ENCODE results near the gene FADS6. TPM values are rescaled to one million over a fixed set of nuclear protein-coding genes. Genes with fewer than 3 reads are reported as not detected.

Gene FADS6
- total and polyA plus RNA-seq, 4 experiments from 2014 or later, result not detected

DNA sequence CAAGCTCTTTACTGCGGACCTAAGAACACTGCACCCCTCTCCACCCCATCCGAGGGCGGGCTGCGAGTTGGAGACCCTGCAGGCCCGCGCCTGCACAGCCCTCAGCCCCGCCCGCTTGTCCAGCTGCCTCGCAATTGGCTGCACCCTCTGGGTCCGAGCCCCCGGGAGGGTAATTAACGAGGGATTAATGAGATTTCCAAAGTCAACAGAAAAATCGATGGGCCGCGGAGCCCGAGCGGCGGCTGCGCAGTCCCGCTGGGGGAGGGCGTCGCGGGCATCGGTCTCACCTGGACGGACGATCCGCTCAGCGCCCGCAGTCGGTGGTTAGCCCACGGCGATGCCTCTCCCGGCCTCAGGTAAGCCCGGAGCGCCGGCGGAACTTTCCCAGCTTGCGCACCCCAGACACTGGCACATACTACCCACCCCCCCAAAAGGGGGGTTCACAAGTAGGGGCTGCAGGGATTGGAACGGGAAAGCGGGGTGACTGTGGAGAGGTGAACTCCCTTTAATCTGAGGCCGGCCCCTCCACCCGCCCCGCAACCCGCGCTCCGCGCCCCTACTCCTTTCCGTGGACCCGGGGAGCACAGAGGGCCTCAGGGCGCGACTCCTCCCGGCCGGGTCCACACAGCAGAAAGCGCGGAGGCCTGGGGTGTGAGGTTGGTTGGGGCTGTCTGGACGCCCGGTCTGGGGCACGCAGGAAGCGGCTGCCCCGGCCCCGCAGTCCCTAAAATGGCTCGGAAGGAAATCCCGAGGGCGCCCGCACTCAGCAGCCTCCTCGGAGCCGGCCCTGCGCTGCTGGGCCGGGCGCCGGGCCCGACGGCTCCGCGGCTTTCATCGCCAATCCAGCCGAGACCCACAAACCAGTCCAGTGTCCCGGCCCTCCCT, 42.4 kb upstream of the FADS6 start, which contains the start of gene OTOP3:
OTOP3 (plus strand) TSS at position 314 of the 885 bp plus-strand sequence; CDS start at position 338, 24 bp downstream.
- Mint-ChIP-seq H3K27me3 (peaks cover 43 to 54% of the 10 kb centered on the region in 2 donors), H3K36me3 (no peaks in the 10 kb centered on the region), H3K27ac (no peak within 1 kb of the TSS), H3K4me3 (peak within 1 kb of the TSS in 1 of 8 donors; percentile 54), H3K4me1 (peaks cover 0 to 5% (median 2%) of the 10 kb centered on the region in 4 donors), H3K9me3 (no peaks in the 10 kb centered on the region)
- Histone ChIP-seq H3K27ac (ENCODE audit: low read depth, low read length) (no peak within 1 kb of the TSS), H3K27me3 (ENCODE audit: insufficient read depth, low read length) (peaks cover 17% of the 10 kb centered on the region), H3K36me3 (ENCODE audit: insufficient read depth, low read length) (no peaks in the 10 kb centered on the region), H3K9me3 (ENCODE audit: control insufficient read depth in 1 of 2, low read length in 2 of 2) (no peaks in the 10 kb centered on the region), H3K4me1 (ENCODE audit: insufficient read depth, low read length) (no peaks in the 10 kb centered on the region), H3K4me3 (ENCODE audit: low read length in 2 of 2) (no peak within 1 kb of the TSS)
- intact Hi-C loops (cut with micrococcal nuclease), result no loop called here
- DNase-seq, result no peak
- CTCF ChIA-PET (ENCODE audit: partially characterized antibody), result no interaction called here
- POLR2A ChIA-PET (ENCODE audit: partially characterized antibody), result no interaction called here

DNA sequence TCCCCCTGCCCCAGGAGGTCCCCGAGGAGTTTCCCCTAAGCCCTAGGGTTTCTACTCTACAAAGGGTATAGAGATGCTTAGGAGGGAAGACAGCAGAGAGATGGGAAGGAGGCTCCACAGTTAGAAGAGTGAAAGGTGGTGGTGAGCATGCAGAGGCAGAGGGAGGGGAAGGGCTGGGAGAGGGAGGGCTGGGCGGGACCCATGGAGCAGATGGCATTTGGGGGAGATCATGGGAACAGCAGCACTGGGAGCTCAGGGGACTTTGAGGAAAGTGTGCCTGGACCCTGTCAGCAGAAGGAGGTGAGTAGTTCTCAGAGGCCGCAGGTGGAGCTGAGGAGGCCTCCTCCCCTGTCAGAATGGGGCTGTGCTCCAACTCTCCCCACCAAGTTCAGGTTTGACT, 41.6 kb upstream of the FADS6 start:
- Histone ChIP-seq H3K27ac (ENCODE audit: low read depth, low read length) (no peak overlapping the region), H3K27me3 (ENCODE audit: insufficient read depth, low read length) (peaks cover 17% of the 10 kb centered on the region), H3K9me3 (ENCODE audit: control insufficient read depth in 1 of 2, low read length in 2 of 2) (no peaks in the 10 kb centered on the region), H3K36me3 (ENCODE audit: insufficient read depth, low read length) (no peaks in the 10 kb centered on the region), H3K4me3 (ENCODE audit: low read length in 2 of 2) (no peak overlapping the region), H3K4me1 (ENCODE audit: insufficient read depth, low read length) (no peaks in the 10 kb centered on the region)
- Mint-ChIP-seq H3K4me3 (no peak overlapping the region), H3K27me3 (peaks cover 41 to 59% of the 10 kb centered on the region in 2 donors), H3K27ac (no peak overlapping the region), H3K4me1 (peaks cover 0 to 5% (median 2%) of the 10 kb centered on the region in 4 donors), H3K9me3 (no peaks in the 10 kb centered on the region), H3K36me3 (no peaks in the 10 kb centered on the region)
- ChIA-PET POLR2A (ENCODE audit: partially characterized antibody) (no interaction called here), CTCF (ENCODE audit: partially characterized antibody) (no interaction called here)
- DNase-seq, result no peak
- intact Hi-C loops (cut with micrococcal nuclease), result no loop called here

DNA sequence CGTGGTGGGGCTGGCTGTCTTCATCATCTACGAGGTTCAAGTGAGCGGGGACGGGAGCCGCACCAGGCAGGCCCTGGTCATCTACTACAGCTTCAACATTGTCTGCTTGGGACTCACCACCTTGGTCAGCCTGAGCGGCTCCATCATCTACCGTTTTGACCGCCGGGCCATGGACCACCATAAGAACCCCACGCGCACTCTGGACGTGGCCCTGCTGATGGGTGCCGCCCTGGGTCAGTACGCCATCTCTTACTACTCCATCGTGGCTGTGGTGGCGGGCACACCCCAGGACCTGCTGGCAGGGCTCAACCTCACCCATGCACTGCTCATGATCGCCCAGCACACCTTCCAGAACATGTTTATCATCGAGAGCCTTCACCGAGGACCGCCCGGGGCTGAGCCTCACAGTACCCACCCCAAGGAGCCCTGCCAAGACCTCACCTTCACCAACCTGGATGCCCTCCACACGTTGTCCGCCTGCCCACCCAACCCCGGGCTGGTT, 37.2 kb upstream of the FADS6 start:
- no peak for DNase-seq
- H3K9me3 ChIP-seq (ENCODE audit: control insufficient read depth in 1 of 2, low read length in 2 of 2), result no peaks in the 10 kb centered on the region
- no peak overlapping the region for H3K4me3 Mint-ChIP-seq
- H3K4me1 Mint-ChIP-seq, result peaks cover 0 to under 1% (median 0%) of the 10 kb centered on the region in 4 donors
- no peak overlapping the region for H3K4me3 ChIP-seq (ENCODE audit: low read length in 2 of 2)
- H3K27me3 Mint-ChIP-seq, result peaks cover 43 to 59% of the 10 kb centered on the region in 2 donors
- POLR2A ChIA-PET (ENCODE audit: partially characterized antibody), result no interaction called here
- CTCF ChIA-PET (ENCODE audit: partially characterized antibody), result no interaction called here
- H3K4me1 ChIP-seq (ENCODE audit: insufficient read depth, low read length), result no peaks in the 10 kb centered on the region
- no peak overlapping the region for H3K27ac Mint-ChIP-seq
- no peaks in the 10 kb centered on the region for H3K36me3 Mint-ChIP-seq
- intact Hi-C loops (cut with micrococcal nuclease), result no loop called here
- H3K36me3 ChIP-seq (ENCODE audit: insufficient read depth, low read length), result no peaks in the 10 kb centered on the region
- no peak overlapping the region for H3K27ac ChIP-seq (ENCODE audit: low read depth, low read length)
- no peaks in the 10 kb centered on the region for H3K9me3 Mint-ChIP-seq
- H3K27me3 ChIP-seq (ENCODE audit: insufficient read depth, low read length), result peaks cover 2% of the 10 kb centered on the region

DNA sequence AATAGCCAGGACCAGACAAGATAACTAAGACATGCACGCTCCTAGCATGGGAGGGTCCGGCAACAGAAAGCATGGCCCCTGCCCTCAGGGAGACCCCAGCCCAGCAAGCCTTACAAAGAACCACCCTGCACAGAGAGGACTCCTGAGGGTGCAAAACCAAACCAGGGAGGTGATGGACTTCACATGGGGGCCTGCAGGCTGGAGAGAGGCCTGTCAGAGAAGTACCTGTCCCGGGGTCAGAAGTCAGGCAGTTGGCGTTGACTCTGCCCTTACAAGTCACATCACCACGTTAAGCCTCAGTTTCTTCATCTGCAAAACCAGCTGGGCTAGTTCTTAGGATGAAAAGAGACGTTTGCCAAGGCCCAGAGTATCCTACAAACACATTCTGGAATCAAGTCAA, 35.4 kb upstream of the FADS6 start:
- no peaks in the 10 kb centered on the region for H3K36me3 Mint-ChIP-seq
- intact Hi-C loops (cut with micrococcal nuclease), result no loop called here
- H3K36me3 ChIP-seq (ENCODE audit: insufficient read depth, low read length), result no peaks in the 10 kb centered on the region
- peaks cover 19% of the 10 kb centered on the region for H3K27me3 ChIP-seq (ENCODE audit: insufficient read depth, low read length)
- H3K27ac ChIP-seq (ENCODE audit: low read depth, low read length), result no peak overlapping the region
- no peak overlapping the region for H3K4me3 ChIP-seq (ENCODE audit: low read length in 2 of 2)
- no peak for DNase-seq
- H3K4me3 Mint-ChIP-seq, result no peak overlapping the region
- peaks cover 1 to 12% (median 8%) of the 10 kb centered on the region in 4 donors for H3K4me1 Mint-ChIP-seq
- ChIA-PET CTCF (ENCODE audit: partially characterized antibody) (interaction anchor here (1.7 kb wide), 1 partner anchor 273 kb away, joined by 3 read pairs; no protein-coding TSS in a partner anchor), POLR2A (ENCODE audit: partially characterized antibody) (no interaction called here)
- no peaks in the 10 kb centered on the region for H3K9me3 Mint-ChIP-seq
- H3K27me3 Mint-ChIP-seq, result peaks cover 52 to 68% of the 10 kb centered on the region in 2 donors
- H3K4me1 ChIP-seq (ENCODE audit: insufficient read depth, low read length), result peaks cover 11% of the 10 kb centered on the region
- H3K27ac Mint-ChIP-seq, result no peak overlapping the region
- H3K9me3 ChIP-seq (ENCODE audit: control insufficient read depth in 1 of 2, low read length in 2 of 2), result no peaks in the 10 kb centered on the region

DNA sequence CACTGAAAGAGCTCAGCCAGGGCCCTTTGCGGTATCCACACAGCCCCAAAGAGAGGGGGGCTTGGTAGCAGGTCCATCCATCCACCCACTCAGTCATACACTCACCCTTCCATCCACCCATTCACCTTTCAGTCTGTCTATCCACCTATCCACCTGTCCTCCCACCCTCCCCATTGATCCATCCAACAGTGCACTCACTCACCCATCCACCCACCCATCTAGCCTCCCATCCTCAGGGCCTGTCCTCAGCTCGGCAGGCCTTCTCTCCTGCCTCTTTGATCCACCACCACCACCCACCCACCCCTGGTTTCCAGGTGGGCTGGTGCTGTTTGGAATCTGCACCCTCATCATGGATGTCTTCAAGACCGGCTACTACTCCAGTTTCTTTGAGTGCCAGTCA, 31.8 kb upstream of the FADS6 start:
- no peak overlapping the region for H3K27ac Mint-ChIP-seq
- ChIA-PET POLR2A (ENCODE audit: partially characterized antibody) (no interaction called here), CTCF (ENCODE audit: partially characterized antibody) (interaction anchor here (1.1 to 4.5 kb wide), 3 partner anchors 33 to 276 kb away, joined by 3 to 33 read pairs (median 28); no protein-coding TSS in a partner anchor)
- DNase-seq, result no peak
- peak overlapping the region in 2 of 8 donors; percentile 5 to 68 for H3K4me3 Mint-ChIP-seq
- no peak overlapping the region for H3K27ac ChIP-seq (ENCODE audit: low read depth, low read length)
- no peaks in the 10 kb centered on the region for H3K36me3 ChIP-seq (ENCODE audit: insufficient read depth, low read length)
- H3K9me3 Mint-ChIP-seq, result no peaks in the 10 kb centered on the region
- H3K4me1 ChIP-seq (ENCODE audit: insufficient read depth, low read length), result peaks cover 18% of the 10 kb centered on the region
- H3K36me3 Mint-ChIP-seq, result no peaks in the 10 kb centered on the region
- no peaks in the 10 kb centered on the region for H3K9me3 ChIP-seq (ENCODE audit: control insufficient read depth in 1 of 2, low read length in 2 of 2)
- peaks cover 47 to 51% of the 10 kb centered on the region in 2 donors for H3K27me3 Mint-ChIP-seq
- H3K4me3 ChIP-seq (ENCODE audit: low read length in 2 of 2), result no peak overlapping the region
- intact Hi-C loops (cut with micrococcal nuclease), result no loop called here
- peaks cover 32% of the 10 kb centered on the region for H3K27me3 ChIP-seq (ENCODE audit: insufficient read depth, low read length)
- peaks cover 1 to 17% (median 11%) of the 10 kb centered on the region in 4 donors for H3K4me1 Mint-ChIP-seq

DNA sequence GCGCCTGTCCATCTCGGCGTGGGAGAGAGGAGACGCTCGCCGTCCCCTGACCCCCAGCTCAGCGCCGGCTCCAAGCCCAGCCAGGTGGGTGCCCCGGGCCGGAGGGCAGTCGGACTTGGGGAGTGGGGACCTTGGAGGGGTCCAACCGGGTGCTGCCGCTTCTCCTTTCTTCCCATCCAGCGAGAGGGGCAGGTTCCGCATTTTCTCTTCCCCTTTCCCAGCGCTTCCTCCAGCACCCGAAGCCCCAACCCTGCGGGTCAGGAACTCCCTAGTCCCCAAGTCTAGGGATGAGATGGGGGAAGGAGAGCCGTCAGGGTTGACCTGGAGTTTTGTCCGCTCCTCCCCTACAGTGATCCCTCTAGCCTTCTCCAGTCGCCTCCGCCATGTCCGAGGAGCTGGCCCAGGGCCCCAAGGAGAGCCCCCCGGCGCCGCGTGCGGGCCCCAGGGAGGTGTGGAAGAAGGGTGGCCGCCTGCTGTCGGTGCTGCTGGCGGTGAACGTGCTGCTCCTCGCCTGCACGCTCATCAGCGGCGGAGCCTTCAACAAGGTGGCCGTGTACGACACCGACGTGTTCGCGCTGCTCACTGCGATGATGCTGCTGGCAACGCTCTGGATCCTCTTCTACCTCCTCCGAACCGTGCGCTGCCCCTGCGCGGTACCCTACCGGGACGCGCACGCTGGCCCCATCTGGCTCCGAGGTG, 31.0 kb upstream of the FADS6 start, which contains the start of gene OTOP2:
OTOP2 (plus strand) TSS at position 24 of the 699 bp plus-strand sequence; CDS start at position 384, 360 bp downstream.
- peak in 2 of 5 donors; percentile 5 to 18 for DNase-seq
- Histone ChIP-seq H3K27ac (ENCODE audit: low read depth, low read length) (no peak within 1 kb of the TSS), H3K36me3 (ENCODE audit: insufficient read depth, low read length) (no peaks in the 10 kb centered on the region), H3K4me1 (ENCODE audit: insufficient read depth, low read length) (peaks cover 18% of the 10 kb centered on the region), H3K4me3 (ENCODE audit: low read length in 2 of 2) (peak within 1 kb of the TSS in 1 of 2 donors; percentile 14), H3K9me3 (ENCODE audit: control insufficient read depth in 1 of 2, low read length in 2 of 2) (no peaks in the 10 kb centered on the region), H3K27me3 (ENCODE audit: insufficient read depth, low read length) (peaks cover 32% of the 10 kb centered on the region)
- peaks cover 45 to 46% of the 10 kb centered on the region in 2 donors for H3K27me3 Mint-ChIP-seq
- ChIA-PET CTCF (ENCODE audit: partially characterized antibody) (interaction anchor here (0.8 to 4.5 kb wide), 5 partner anchors 8 to 137 kb away, joined by 3 to 33 read pairs (median 4); no protein-coding TSS in a partner anchor), POLR2A (ENCODE audit: partially characterized antibody) (no interaction called here)
- H3K36me3 Mint-ChIP-seq, result no peaks in the 10 kb centered on the region
- intact Hi-C loops (cut with micrococcal nuclease), result no loop called here
- H3K9me3 Mint-ChIP-seq, result no peaks in the 10 kb centered on the region
- peak within 1 kb of the TSS; percentile 9 to 68 (median 52) for H3K4me3 Mint-ChIP-seq
- H3K27ac Mint-ChIP-seq, result no peak within 1 kb of the TSS
- H3K4me1 Mint-ChIP-seq, result peaks cover 1 to 17% (median 11%) of the 10 kb centered on the region in 4 donors

Measured in CD4-positive, alpha-beta memory T cell (primary cell).